Parietal lobe (tissue), 2 donors: Measurements from ENCODE around the gene STIMATE. TPM values are rescaled to one million over a fixed set of nuclear protein-coding genes. Genes with fewer than 3 reads are reported as not detected.

Experiments used
- small RNA-seq: library from RNA; depleted of rRNA; stranded (forward); fragments of <200 nt; gene quantifications from one replicate; pipeline ENCODE3, GENCODE V24; 2014; ENCODE audit warnings: low replicate concordance
- total RNA-seq: library from RNA; depleted of rRNA; stranded (reverse); fragments of >200 nt; gene quantifications from one replicate; pipeline ENCODE4 v1.2.3, GENCODE V29; 2014

The STIMATE gene
- total RNA-seq: 16.3 TPM

GRCh38 chr3:52897130-52898122 is at the start of gene STIMATE:
STIMATE (minus strand) TSS chr3:52897548; CDS start chr3:52897450, 98 bp downstream.

GRCh38 chr3:52834871-52835501 is 62.4 kb downstream of the STIMATE start, which contains the start of gene MUSTN1:
MUSTN1 (minus strand) TSS chr3:52835019; CDS start chr3:52834948, 71 bp downstream.

GRCh38 chr3:52830535-52831258 is 66.7 kb downstream of the STIMATE start, which contains the start of gene ITIH4:
ITIH4 (minus strand) TSS chr3:52830672; CDS start chr3:52830642, 30 bp downstream.

GRCh38 chr3:52794612-52795099 is 102.7 kb downstream of the STIMATE start, which contains the start of gene ITIH3:
ITIH3 (plus strand) TSS chr3:52794796; CDS start chr3:52794804, 8 bp downstream.

Small RNA genes lying within 50 kb of the gene (small RNA-seq; reads per million reads assigned to genes)
- gene MIR8064 (not detected), gene MUSTN1 (not detected)

Other genes starting within 250 kb of the STIMATE start
- gene PBRM1, start 211.6 kb downstream of the STIMATE start, total RNA-seq: 279 TPM
- gene GNL3, start 211.5 kb downstream of the STIMATE start, total RNA-seq: 76.1 TPM
- 68.5 TPM for gene GLT8D1, start 191.8 kb downstream of the STIMATE start, total RNA-seq
- 31.6 TPM for gene SPCS1, start 191.4 kb downstream of the STIMATE start, total RNA-seq
- gene NEK4, start 126.6 kb downstream of the STIMATE start, total RNA-seq: 62.6 TPM
- gene ITIH1, start 119.9 kb downstream of the STIMATE start, total RNA-seq: not detected
- not detected for gene ITIH3, start 102.8 kb downstream of the STIMATE start, total RNA-seq
- gene ITIH4, start 66.9 kb downstream of the STIMATE start, total RNA-seq: 17.8 TPM
- not detected for gene MUSTN1, start 62.5 kb downstream of the STIMATE start, total RNA-seq
- gene SFMBT1, start 148.5 kb upstream of the STIMATE start, total RNA-seq: 31.9 TPM
- 13.5 TPM for gene RFT1, start 232.9 kb upstream of the STIMATE start, total RNA-seq